Activated gamma-delta T cell treated with anti-CD3 and anti-CD28 coated beads, Interleukin-2, amount 50 U/mL, for 16 hours (primary cell): ENCODE measurements around the gene S1PR5.
A peak's percentile ranks its signal among the peaks of the same experiment; 100 is the strongest.

ENCODE experiments used
- DNase-seq: peaks from one replicate; pipeline ENCODE4 v3.0.0-alpha.2; 2020; ENCODE audit warnings: low read depth

The S1PR5 gene

DNA sequence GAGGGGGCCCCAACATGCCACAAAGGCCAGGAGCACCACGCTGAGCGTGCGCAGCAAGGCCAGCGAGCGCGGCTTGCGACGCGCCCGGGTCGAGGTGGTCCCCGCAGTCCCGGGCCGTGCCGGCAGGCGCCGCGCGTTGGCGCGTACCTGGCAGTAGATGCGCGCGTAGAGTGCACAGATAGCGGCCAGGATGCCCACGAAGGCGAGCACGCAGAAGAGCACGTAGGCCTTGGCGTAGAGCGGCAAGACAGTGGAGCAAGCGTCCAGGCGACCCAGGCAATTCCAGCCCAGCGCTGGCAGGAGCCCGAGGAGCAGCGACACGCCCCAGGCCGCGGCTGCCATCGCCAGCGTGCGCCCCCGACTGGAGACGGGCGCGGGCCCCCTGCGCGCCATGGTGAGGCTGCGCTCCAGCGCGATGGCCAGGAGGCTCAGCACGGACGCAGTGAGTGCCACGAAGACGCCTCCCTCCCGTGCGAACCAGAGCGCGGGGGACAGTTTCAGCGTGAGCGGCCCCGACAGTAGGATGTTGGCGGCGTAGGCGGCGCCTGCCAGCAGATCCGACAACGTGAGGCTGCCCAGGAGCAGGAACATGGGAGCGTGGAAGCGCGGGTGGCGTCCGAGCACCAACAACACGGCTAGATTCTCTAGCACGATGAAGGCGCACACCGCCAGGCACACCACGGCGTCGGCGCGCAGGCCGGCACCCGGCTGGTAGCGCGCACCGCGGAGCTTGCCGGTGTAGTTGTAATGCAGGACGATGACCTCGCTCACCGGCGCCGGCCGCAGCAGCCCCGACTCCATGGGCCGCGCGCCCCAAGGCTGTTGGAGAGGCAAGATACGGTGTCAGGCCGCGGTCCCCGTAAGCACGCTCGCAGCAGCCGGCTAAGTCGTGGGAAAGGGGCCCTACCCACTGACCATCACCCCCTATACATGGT, 2.8 kb downstream of the S1PR5 start:
- peak; percentile 32 for DNase-seq

DNA sequence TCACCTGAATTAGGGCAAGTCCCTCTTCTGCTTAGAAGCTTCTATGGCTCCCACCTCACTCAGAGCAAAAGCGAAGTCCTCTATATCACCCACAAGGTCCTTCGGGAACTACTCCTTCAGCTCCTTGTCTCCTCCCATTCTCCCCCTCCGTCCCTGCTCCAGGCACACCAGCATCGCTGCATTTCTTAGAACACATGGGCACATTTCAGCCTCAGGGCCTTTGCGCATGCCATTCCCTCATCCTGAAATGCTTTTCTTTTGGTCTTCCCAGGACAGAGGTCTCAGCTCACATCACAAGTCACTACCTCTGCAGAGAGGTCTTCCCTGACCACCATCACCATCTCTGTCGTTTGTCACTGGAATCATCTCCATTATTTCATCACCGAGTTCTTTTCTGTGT, 4.0 kb downstream of the S1PR5 start:
- DNase-seq, result no peak

DNA sequence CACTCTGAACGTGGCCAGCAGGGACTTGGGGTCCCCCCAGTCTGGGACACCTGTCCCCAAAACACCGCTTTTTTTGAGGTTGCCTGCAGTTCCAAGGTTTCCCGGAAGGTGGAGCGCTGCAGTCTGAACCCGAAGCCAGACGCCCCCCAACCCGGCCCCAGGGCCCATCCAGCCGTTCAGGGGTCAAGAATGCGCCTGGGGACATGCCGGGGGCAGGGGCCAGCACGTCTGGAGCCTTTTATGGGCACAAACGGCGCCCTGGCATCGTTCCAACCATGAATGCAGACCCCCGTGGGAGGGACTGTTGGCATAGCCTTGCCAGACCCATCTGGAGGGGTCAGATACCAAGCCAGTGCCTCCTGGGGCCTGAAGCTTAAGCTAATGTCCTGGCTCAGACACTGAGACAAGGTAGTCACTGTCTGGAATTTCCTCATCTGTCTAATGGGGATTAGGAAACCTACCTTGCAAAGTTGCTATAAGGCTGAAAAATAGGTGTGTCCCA, 6.9 kb downstream of the S1PR5 start:
- peak; percentile 46 for DNase-seq

DNA sequence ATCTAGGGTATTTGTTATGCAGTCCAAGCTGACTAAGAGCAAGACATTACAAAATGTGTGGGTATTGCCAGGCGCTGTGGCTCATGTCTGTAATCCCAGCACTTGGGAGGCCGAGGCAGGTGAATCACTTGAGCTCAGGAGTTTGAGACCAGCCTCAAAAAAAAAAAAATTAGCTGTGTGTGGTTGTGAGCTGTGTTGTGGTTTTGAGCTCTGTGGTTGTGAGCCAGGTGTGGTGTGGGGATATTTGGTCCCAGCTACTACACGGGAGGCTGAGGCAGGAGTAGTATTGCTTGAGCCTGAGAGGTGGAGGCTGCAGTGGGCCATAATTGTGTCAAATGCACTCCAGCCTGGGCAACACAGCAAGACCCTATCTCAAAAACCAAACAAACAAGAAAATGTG, 8.5 kb downstream of the S1PR5 start:
- no peak for DNase-seq

DNA sequence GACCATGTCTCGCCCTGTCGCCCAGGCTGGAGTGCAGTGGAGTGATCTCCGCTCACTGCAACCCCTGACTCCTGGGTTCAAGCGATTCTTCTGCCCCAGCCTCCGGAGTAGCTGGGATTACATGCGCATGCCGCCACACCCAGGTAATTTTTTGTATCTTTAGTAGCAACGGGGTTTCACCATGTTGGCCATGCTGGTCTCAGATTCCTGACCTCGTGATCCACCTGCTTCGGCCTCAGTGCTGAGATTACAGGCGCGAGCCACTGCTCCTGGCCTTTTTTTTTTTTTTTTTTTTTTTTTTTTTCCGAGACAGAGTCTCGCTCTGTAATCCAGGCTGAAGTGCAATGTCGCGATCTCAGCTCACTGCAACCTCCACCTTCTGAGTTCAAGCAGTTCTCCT, 9.2 kb downstream of the S1PR5 start:
- DNase-seq, result no peak

DNA sequence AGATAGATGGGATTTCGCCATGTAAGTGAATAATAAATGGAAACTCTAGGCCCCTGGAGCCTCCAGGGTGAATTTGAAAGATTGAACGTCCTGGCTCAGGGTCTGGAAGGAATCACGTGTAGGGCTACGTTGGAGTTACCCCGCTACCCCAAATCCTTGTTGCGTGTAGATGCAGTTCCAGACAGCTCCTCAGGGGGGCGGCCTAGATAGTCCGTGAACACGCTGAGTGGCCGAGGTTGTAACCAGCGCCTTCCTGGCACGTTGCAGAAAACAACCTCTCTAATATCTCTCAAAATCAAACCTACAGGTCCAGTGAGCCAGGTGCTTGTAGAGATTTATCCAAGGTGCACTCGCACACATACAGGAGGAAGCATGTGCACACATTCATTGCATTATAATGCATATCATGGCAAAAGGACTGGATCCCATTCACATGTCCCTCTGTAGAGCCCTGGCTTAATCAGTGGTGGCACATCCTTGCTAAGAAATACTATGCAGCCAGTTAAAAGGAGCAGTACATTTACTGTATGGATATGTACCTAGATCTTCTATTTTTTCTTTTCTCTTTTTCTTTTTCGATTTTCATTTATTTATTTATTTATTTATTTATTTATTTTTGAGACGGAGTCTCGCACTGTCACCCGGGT, 11.5 kb downstream of the S1PR5 start:
- peak; percentile 80 for DNase-seq

DNA sequence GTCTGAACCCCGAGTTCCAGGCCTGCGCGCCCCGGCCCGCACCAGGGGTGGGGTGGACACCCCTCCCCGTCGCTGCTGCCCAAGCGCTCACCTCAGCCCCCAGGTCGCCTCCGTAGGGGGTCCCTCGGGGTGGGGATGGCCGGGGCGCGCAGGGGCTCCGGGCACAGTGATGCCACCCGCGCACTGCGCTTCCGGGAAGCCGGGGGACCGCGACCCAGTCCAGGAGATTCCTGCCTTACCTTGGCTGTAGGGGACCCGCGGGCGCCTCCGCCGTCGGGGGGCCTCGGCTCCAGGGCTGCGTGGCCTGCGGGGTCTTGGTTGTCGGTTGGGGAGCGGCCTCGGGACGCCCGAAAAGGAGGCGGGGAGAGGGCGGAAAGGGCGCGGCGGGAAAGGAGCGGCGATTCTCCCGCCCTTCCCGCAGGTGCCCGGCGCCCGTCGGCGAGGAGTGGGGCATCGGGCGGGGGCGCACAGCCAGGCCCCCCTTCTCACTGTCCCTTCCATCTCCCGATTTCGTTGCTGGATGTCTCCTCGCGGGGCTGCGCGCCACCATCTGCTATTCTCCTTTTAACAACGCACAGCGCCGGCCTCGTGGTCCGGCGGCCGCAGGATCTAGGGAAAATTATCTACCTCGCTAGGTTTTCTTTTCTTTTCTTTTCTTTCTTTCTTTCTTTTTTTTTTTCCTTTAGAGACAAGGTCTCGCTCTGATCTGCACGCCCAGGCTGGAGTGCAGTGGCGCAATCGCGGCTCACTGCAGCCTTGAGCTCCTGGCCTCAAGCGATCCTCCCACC, 14.1 kb downstream of the S1PR5 start, which contains the start of gene KEAP1:
KEAP1 (minus strand) TSS at position 355 of the 788 bp plus-strand sequence. CDS start 3,323 bp downstream, outside the sequence.
- DNase-seq, result no peak

DNA sequence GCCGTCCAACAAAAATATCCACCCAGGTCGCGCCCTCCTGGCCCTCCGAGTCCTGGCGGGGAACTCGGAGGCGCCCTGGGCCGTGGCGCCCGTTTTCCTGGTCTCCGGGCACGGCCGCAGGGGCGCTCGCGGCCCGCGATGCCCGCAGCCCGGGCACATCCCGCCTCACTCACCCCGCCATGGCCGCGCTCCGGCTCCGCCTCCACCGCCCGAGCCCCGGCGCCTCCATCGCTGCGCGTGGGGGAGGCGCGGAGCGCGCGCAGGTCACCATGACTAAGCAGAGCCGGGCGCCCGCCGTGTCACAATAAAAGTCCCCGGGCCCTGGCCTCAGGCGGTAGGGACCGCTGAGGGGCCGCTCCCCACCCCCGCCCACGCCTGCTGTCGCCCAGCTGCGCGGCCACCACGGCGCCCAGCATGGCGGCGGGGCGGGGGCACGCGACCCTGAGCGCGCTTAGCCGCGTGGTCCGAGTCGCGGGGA, 14.7 kb downstream of the S1PR5 start:
- DNase-seq, result peak; percentile 85

DNA sequence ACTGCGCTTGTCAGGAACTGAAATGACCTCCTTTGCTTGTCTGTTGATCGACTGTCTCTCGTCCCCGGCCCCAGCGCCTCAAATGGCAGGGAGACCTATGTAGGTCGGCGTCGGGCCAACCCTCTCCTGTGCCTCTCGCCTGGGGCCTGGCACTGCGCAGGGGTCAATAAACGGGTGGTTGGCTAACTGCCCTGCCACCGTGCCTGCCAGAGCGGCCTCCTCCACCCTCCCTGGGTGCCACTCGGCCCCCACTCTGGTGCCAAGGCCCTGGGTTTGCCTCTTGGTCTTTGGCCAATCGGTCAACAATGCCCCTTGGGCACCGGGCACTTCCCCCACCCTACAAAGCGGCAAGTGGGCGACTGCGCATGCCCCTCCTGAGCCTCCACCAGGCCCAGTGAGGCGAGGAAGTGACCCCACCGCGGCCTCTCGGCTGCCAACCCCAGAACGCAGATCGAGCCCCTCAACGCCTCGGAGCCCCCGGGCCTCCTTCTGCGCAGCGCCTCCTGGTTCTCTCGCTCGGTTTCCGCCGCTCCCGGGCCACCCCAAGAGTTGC, 15.2 kb downstream of the S1PR5 start:
- DNase-seq, result peak; percentile 27

DNA sequence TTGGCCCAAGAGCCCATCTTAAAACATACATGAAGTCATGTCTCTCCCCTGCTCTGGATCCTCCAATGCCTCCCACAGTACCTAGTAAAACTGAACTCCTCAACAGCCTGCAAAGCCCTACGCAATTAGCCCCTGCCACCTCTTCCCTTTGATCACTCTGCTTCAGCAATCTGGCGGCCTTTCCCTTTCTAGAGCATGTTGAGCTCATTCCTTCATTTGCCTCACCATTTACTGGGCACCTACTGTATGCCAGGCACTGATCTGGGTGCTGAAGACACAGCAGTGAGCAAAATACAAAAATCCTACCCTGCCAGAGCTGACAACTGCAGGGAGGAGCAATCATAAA, 17.0 kb downstream of the S1PR5 start:
- DNase-seq, result no peak

DNA sequence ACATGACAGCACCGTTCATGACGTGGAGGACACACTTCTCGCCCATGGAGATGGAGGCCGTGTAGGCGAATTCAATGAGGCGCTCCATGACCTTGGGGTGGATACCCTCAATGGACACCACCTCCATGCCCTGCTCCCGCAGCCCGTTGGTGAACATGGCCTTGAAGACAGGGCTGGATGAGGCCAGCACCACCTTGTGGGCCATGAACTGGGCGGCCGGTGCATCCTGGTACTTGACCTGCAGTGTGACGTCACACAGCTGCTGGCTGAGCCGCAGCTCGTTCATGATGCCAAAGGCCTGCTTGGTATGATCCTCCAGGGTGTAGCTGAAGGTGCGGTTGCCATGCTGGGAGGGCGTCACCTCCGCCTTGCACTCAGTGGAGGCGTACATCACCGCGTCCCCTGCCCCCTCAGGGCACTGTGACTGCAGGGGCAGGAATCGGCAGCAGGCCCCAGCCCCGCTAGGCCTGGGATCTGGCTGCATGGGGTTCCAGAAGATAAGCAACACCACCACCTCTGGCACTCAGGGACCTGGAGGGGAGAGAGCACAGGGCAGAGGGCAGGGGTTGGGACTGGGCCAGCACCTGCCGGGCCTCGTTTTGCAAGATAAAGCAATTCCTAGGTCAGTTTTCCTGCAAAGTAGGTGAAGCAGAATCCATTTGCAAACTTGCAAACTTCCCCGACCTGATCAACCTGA, 17.5 kb downstream of the S1PR5 start:
- DNase-seq, result no peak

DNA sequence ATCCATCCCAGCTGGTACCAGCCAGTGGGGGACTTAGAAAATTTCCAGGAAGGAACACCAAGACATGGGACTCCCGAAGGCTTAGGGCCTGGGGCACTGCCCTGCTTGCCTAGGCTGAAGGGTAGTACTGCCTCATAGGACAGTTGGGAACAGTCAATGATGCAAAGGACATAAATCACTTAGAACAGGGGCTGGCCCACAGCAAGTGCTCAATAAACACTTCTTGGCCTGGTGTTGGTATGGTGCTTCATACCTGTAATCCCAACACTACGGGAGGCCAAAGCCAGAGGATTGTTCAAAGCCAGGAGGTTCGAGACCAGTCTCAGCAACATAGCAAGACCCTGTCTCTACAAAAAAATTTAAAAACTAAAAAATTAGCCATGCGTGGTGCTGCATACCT, 19.9 kb downstream of the S1PR5 start:
- DNase-seq, result no peak

DNA sequence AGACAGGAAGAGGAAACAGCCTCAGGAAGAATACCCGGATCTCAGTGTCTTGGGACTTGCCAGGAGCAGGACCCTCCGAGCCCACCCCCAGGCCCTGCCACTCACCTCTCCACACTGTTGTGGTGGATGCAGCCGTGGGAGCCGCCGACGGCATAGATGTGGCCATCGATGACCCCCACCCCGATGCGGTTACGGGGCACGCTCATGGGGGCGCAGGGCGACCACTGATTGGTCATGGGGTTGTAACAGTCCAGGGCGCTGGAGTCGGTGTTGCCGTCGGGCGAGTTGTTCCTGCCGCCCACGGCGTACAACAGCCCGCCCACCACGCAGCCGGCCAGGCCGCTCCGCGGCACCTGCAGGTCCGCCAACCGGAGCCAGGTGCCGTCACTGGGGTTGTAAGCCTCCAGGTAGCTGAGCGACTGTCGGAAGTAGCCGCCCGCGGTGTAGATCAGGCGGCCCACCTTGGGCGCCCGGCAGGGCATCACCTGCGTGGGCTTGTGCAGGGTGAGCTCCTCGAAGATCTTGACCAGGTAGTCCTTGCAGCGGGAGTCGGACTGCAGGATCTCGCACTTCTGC, 25.7 kb downstream of the S1PR5 start:
- no peak for DNase-seq

DNA sequence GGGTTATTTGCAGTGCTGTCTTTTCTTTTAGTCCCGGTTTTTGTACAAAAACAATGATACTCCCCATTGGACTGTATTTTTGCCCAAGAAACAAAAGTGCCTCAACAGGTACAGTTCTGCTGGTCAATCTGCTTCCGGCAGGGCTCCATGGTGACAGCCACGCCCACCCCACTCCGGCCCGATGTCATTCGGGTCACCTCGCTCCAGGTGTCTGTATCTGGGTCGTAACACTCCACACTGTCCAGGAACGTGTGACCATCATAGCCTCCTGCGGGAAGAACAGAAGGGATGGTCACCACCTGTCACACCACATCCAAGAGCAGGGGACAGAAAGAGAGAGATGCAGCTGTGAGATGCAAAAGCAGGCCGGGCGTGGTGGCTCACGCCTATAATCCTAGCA, 30.7 kb downstream of the S1PR5 start:
- no peak for DNase-seq

DNA sequence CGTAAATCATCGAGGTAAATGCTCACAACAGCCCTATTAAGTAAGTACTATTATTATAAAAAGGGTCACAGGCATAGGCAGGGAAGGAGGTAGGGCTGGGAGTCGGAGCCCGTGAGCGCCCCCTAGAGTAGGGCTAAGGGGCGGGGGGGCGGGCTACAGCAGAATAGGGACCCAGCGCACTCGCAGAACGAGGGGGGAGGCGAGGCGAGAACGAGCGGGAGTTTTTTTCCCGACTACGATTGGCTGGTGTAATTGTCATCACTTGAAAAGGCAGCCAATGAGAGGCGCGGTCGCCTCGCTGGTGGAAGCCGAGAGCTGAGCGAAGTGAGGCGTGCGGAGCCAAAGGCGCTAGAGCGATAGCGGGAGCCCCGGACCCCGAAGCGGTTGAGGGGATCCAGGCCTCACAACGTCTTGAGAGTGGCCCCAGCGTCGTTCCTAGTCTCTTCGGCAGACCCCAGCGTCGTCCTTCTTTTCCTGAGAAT, 38.3 kb downstream of the S1PR5 start:
- peak; percentile 85 for DNase-seq

DNA sequence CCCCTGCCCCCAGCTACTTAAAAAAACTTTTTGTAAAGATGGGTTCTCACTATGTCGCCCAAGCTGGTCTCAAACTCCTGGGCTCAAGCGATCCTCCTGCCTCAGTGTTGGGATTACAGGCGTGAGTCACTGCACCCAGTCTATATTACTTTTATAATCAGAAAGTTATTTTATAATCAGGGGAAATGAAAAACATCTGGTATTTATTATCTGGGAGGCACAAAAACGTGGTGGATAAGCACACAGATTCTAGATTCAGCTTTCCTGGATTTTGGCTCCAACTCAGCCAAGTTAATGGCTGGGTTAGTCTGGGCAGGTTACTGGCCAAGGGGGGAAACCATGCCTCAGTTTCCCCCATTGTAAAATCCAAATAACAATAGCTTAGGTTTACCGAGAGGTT, 38.8 kb downstream of the S1PR5 start:
- DNase-seq, result no peak

DNA sequence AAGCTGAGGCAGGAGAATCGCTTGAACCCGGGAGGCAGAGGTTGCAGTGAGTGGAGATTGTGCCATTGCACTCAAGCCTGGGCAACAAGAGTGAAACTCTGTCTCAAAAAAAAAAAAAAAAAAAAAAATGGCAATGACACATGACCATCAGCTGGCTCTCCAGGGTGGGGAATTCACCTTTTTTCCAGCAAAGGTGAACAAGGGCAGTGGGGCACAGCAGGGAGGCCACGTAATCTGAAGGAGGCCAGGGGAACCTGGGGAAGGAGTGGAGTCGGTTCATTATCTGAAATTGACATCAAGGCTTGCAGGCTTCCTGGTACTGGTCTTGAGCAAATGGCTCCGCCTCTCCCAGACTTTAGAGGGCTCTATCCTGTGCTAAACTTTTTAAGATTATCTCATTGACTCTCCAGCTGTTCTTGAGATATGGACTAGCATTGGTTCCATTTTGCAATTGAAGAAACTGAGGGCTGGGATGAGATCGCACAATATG, 42.2 kb downstream of the S1PR5 start:
- DNase-seq, result no peak

DNA sequence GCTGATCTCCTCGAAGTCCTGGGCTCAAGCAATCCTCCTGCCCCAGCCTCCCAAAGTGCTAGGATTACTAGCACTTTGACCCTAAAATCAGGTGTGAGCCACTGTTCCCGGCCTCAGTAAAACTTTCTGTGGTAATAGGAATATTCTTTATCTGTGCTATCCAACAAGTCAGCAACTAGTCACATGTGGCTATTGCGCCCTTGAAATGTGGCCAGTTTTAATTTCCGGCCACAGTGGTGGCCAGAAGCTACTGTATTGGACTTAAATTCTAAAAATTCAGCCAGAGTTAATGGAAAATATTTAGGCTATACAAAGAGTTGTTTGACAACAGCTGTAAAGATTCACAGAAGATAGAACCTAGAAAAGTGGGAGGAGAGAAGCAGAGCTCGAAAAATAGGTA, 44.1 kb downstream of the S1PR5 start:
- no peak for DNase-seq

DNA sequence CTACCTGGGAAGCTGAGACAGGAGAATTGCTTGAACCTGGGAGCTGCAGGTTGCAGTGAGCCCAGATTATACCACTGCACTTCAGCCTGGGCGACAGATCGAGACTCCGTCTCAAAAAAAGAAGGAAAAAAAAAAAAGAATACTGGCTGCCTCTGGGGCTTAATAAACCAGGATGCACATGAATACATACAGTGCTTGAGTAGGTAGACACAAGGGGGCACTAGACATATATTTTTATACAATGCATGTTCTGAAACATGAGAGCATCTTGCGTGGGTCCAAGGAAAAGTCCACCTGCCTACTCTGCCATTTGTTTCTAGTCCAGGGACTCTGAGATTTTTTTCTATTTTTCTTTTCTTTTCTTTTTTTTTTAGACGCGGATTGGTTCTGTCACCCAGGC, 45.3 kb downstream of the S1PR5 start:
- DNase-seq, result no peak

DNA sequence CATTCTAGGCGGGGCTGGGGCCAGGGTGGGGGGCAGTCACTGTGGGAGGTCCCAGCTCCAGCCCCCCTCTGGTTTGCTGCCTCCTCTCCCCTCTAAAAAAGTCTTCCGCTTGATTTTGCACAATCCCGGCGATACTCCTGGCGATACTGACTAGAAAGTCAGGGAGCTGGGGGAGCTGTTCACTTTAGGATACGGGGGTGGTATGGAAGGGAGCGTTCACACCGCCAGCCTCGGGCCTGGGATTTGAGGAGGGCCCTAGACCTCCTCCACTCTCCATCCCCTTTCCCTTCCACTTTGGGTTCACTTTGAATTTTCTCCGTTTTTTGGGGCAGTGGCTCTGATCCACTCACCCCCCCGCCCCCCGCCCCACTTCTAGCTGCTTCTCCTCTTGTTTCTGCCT, 49.1 kb downstream of the S1PR5 start:
- DNase-seq, result no peak
